G401 (cell line): ENCODE measurements around the gene NPHP4. TPM values are rescaled to one million over a fixed set of nuclear protein-coding genes. Genes with fewer than 3 reads are reported as not detected.
"Not testable (repeated sequence)": the region's sequence is repeated elsewhere in the genome, so short reads cannot be mapped to it uniquely, and the experiment has no call there.

Experiments
- DNase-seq: peaks from one replicate; pipeline ENCODE4 v3.0.0-alpha.2; 2015; ENCODE audit warnings: low spot score
- in situ Hi-C: cut with HindIII; loops from 2 replicates; pipeline ENCODE4 v1.10.0; 2016; ENCODE audit warnings: low sequenced_read_pairs, mixed read lengths
- total RNA-seq: library from RNA; depleted of rRNA; stranded (reverse); fragments of >200 nt; shearing (Covaris generic); gene quantifications from 2 replicates; pipeline ENCODE4 v1.2.3, GENCODE V29; 2014

NPHP4 gene
- total RNA-seq, 1 experiment from 2014 or later, result 7.6 TPM

- in situ Hi-C loops, result no loop called here
- no peak for DNase-seq
These were observed 65.4 kb downstream of the NPHP4 start for GRCh38 chr1:5926686-5927435.

GRCh38 chr1:5922700-5923330 lies 69.4 kb downstream of the NPHP4 start:
- DNase-seq, in situ Hi-C loops: not testable (repeated sequence)

- in situ Hi-C loops, result no loop called here
- no peak for DNase-seq
These were observed 70.6 kb downstream of the NPHP4 start for GRCh38 chr1:5921671-5922070.

GRCh38 chr1:5921129-5921528 lies 71.1 kb downstream of the NPHP4 start:
- no peak for DNase-seq
- in situ Hi-C loops, result no loop called here

GRCh38 chr1:5920201-5920600 lies 72.0 kb downstream of the NPHP4 start:
- DNase-seq, result no peak
- in situ Hi-C loops, result no loop called here

- no peak for DNase-seq
- in situ Hi-C loops, result no loop called here
These were observed 74.0 kb downstream of the NPHP4 start for GRCh38 chr1:5918275-5918649.

GRCh38 chr1:5917591-5918274 lies 74.5 kb downstream of the NPHP4 start:
- in situ Hi-C loops, result no loop called here
- DNase-seq, result no peak

- in situ Hi-C loops, result no loop called here
- DNase-seq, result no peak
These were observed 75.0 kb downstream of the NPHP4 start for GRCh38 chr1:5917281-5917590.

GRCh38 chr1:5916572-5917280 lies 75.5 kb downstream of the NPHP4 start:
- DNase-seq, result no peak
- in situ Hi-C loops, result no loop called here

- DNase-seq, result peak; percentile 67
- in situ Hi-C loops, result no loop called here
These were observed 76.3 kb downstream of the NPHP4 start for GRCh38 chr1:5915587-5916571.

- in situ Hi-C loops, result no loop called here
- no peak for DNase-seq
These were observed 77.4 kb downstream of the NPHP4 start for GRCh38 chr1:5914676-5915365.

GRCh38 chr1:5913876-5914275 lies 78.3 kb downstream of the NPHP4 start:
- DNase-seq, result no peak
- in situ Hi-C loops, result no loop called here

GRCh38 chr1:5913078-5913845 lies 79.0 kb downstream of the NPHP4 start:
- in situ Hi-C loops, result no loop called here
- no peak for DNase-seq

GRCh38 chr1:5911871-5912271 lies 80.4 kb downstream of the NPHP4 start:
- in situ Hi-C loops, result no loop called here
- no peak for DNase-seq

- no peak for DNase-seq
- in situ Hi-C loops, result no loop called here
These were observed 81.1 kb downstream of the NPHP4 start for GRCh38 chr1:5911157-5911556.

GRCh38 chr1:5910666-5911065 lies 81.6 kb downstream of the NPHP4 start:
- in situ Hi-C loops, result no loop called here
- no peak for DNase-seq

- no peak for DNase-seq
- in situ Hi-C loops, result no loop called here
These were observed 82.0 kb downstream of the NPHP4 start for GRCh38 chr1:5910276-5910620.
